GM12891 (cell line): ENCODE data around the gene ANO10.

ENCODE experiments used
- DNase-seq: peaks from one replicate; pipeline ENCODE4 v3.0.0; 2011; ENCODE audit warnings: low spot score; ENCODE audit not compliant: insufficient read length
- FAIRE-seq: peaks from 2 replicates; lab custom pipeline; 2011; peaks lifted over from hg19 to GRCh38; lab: Jason Lieb, UNC
- PAX5 ChIP-seq: IDR thresholded peaks from 2 replicates; pipeline ENCODE4 v1.6.1; 2011; ENCODE audit warnings: low read length, moderate library complexity, mild to moderate bottlenecking; ENCODE audit not compliant: insufficient read depth, severe bottlenecking
- POLR2A ChIP-seq: IDR thresholded peaks from 2 replicates; pipeline ENCODE4 v1.6.1; 2011; ENCODE audit warnings: low read depth, low read length, control low read depth
- POLR2AphosphoS5 ChIP-seq: IDR thresholded peaks from 2 replicates; pipeline ENCODE4 v1.6.1; 2011; ENCODE audit warnings: low read depth, low read length, control low read depth
- POU2F2 ChIP-seq: IDR thresholded peaks from 2 replicates; pipeline ENCODE4 v1.6.1; 2011; ENCODE audit warnings: low read depth, mild to moderate bottlenecking, control low read depth, low read length, moderate library complexity
- SPI1 ChIP-seq: IDR thresholded peaks from 2 replicates; pipeline ENCODE4 v1.6.1; 2011; ENCODE audit warnings: low read depth, low read length, control low read depth
- TAF1 ChIP-seq: IDR thresholded peaks from 2 replicates; pipeline ENCODE4 v1.6.1; 2011; ENCODE audit warnings: low read depth, low read length, control low read depth

The ANO10 gene

DNA sequence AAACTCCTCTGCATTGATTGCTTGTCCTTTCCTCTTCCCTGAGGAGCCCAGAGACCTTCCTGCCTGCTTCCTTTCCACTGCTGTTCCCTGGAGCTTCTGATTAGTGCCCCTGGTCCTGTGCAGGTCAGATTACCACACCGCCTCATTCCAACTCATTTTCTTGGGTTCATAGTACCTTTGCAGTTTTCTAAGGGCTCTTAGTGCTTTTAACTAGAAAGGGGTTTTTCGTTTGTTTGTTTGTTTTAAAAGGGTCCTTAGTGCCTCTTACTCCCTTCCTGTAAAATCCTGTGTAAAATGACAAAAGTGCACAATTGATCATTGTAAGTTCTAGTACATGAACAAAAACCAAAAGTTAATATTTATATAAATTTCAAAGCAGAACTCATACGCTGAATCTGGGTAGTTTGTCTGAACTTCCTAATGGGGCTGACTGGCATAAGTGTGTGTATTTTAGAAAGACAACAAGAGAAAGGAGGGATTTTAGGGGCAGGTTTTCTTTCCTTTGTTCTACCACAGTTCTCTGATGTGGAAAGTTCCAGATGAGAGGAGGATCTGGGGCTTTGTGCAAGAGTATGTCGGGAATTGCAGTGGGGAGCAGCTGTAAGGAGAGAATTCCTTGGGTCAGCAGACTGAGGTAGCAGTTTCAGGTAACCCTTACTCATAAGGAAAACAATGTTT lies 304.9 kb downstream of the ANO10 start:
- FAIRE-seq (no peak), DNase-seq (no peak)
- no peak for TF ChIP-seq PAX5
- TF ChIP-seq POLR2AphosphoS5, result no peak
- no peak for TF ChIP-seq POU2F2
- no peak for TF ChIP-seq POLR2A
- TF ChIP-seq SPI1, result no peak
- TF ChIP-seq TAF1, result no peak
